ENCODE measurements around the gene ETV4. TPM values are rescaled to one million over a fixed set of nuclear protein-coding genes. Genes with fewer than 3 reads are reported as not detected.

The ETV4 gene
- total and polyA plus RNA-seq, 3 donors from 2014 or later = 1.4 to 2.2 (median 1.6) TPM

GRCh38 chr17:43550754-43551153, 4.6 kb upstream of the ETV4 start:
- no peak for DNase-seq
- no peaks in the 10 kb centered on the region for H3K9me3 ChIP-seq
- H3K27me3 ChIP-seq = no peaks in the 10 kb centered on the region
- H3K4me3 ChIP-seq = no peak overlapping the region
- peaks cover 16% of the 10 kb centered on the region for H3K4me1 ChIP-seq
- TF ChIP-seq, protein P1, sequence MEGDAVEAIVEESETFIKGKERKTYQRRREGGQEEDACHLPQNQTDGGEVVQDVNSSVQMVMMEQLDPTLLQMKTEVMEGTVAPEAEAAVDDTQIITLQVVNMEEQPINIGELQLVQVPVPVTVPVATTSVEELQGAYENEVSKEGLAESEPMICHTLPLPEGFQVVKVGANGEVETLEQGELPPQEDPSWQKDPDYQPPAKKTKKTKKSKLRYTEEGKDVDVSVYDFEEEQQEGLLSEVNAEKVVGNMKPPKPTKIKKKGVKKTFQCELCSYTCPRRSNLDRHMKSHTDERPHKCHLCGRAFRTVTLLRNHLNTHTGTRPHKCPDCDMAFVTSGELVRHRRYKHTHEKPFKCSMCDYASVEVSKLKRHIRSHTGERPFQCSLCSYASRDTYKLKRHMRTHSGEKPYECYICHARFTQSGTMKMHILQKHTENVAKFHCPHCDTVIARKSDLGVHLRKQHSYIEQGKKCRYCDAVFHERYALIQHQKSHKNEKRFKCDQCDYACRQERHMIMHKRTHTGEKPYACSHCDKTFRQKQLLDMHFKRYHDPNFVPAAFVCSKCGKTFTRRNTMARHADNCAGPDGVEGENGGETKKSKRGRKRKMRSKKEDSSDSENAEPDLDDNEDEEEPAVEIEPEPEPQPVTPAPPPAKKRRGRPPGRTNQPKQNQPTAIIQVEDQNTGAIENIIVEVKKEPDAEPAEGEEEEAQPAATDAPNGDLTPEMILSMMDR (IDR thresholded peaks at IDR 0.05) = no peak
- no peak for TF ChIP-seq POLR2A (IDR thresholded peaks at IDR 0.05)
- WGBS, 2 donors = 70 to 73% methylated on average over 4 of the region's 4 CpGs
- H3K36me3 ChIP-seq (ENCODE audit: low read depth, missing control alignments) = no peaks in the 10 kb centered on the region
- H3K27ac ChIP-seq = no peak overlapping the region
- intact Hi-C loops (cut with DNase I; ENCODE audit: low total_unique reads) = no loop called here

DNA sequence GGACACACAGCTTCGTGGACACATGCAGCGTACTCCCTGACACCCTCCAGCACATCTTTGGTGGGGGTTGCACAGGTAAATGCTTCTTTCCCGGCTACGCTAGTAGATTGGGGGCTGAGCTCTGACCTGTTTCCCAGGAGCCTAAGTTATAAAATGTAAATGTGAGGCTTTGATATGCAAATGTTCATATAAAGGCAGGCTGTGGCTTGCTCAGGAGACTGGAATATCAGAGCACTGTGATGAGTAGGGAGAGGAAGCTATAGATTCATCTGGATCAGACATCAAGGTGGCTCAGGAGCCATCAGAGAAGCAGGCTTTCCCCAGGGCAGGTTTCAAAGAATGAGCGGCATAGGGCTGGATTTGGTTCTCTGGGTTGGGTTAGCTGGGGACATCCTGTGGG, 3.4 kb upstream of the ETV4 start:
- Histone ChIP-seq H3K27me3 (no peaks in the 10 kb centered on the region), H3K36me3 (ENCODE audit: low read depth, missing control alignments) (no peaks in the 10 kb centered on the region), H3K27ac (no peak overlapping the region), H3K4me1 (peaks cover 23% of the 10 kb centered on the region), H3K4me3 (no peak overlapping the region), H3K9me3 (no peaks in the 10 kb centered on the region)
- no peak for TF ChIP-seq POLR2A (IDR thresholded peaks at IDR 0.05)
- TF ChIP-seq, protein P1 (IDR thresholded peaks at IDR 0.05) = no peak
- DNase-seq = no peak
- WGBS, 2 donors = 91 to 92% methylated on average over 5 of the region's 5 CpGs
- intact Hi-C loops (cut with DNase I; ENCODE audit: low total_unique reads) = no loop called here

GRCh38 chr17:43548689-43549379, 2.7 kb upstream of the ETV4 start:
- no peaks in the 10 kb centered on the region for H3K27me3 ChIP-seq
- no peak overlapping the region for H3K27ac ChIP-seq
- no peak for DNase-seq
- no peak overlapping the region for H3K4me3 ChIP-seq
- H3K4me1 ChIP-seq = peaks cover 23% of the 10 kb centered on the region
- TF ChIP-seq, protein P1 (IDR thresholded peaks at IDR 0.05) = no peak
- TF ChIP-seq POLR2A (IDR thresholded peaks at IDR 0.05) = no peak
- H3K36me3 ChIP-seq (ENCODE audit: low read depth, missing control alignments) = no peaks in the 10 kb centered on the region
- 88 to 96% methylated on average over 3 of the region's 3 CpGs for WGBS, 2 donors
- intact Hi-C loops (cut with DNase I; ENCODE audit: low total_unique reads) = no loop called here
- H3K9me3 ChIP-seq = no peaks in the 10 kb centered on the region

GRCh38 chr17:43547659-43548256, 1.6 kb upstream of the ETV4 start:
- Histone ChIP-seq H3K9me3 (no peaks in the 10 kb centered on the region), H3K36me3 (ENCODE audit: low read depth, missing control alignments) (no peaks in the 10 kb centered on the region), H3K4me3 (no peak overlapping the region), H3K27me3 (no peaks in the 10 kb centered on the region), H3K27ac (no peak overlapping the region), H3K4me1 (peaks cover 23% of the 10 kb centered on the region)
- no peak for DNase-seq
- intact Hi-C loops (cut with DNase I; ENCODE audit: low total_unique reads) = no loop called here
- TF ChIP-seq, protein P1 (IDR thresholded peaks at IDR 0.05) = no peak
- no peak for TF ChIP-seq POLR2A (IDR thresholded peaks at IDR 0.05)

DNA sequence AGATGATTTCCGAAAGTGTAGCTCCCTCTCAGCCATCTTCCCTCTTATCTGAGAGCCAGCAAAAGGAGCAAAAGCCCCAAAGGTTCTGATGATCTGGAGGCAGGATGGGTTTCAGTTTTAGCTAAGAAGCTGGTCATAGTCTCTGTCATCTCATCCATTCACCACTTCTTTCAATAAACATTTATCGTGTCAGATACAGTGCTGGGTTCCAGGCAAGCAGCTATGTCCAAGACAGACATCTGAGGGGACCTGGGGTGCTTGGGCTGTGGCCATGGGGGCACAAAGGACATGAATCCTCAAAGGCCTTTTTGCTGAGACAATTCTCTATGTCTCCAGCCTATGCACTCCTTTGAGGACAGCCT, 1.0 kb upstream of the ETV4 start:
- Histone ChIP-seq H3K4me1 (peaks cover 23% of the 10 kb centered on the region), H3K4me3 (no peak overlapping the region), H3K27ac (no peak overlapping the region), H3K9me3 (no peaks in the 10 kb centered on the region), H3K36me3 (ENCODE audit: low read depth, missing control alignments) (no peaks in the 10 kb centered on the region), H3K27me3 (no peaks in the 10 kb centered on the region)
- 63 to 73% methylated on average over 2 of the region's 2 CpGs for WGBS, 2 donors
- no peak for DNase-seq
- TF ChIP-seq, protein P1 (IDR thresholded peaks at IDR 0.05) = no peak
- no peak for TF ChIP-seq POLR2A (IDR thresholded peaks at IDR 0.05)
- intact Hi-C loops (cut with DNase I; ENCODE audit: low total_unique reads) = no loop called here

Data from testis (tissue), 3 donors.